HG03066 (cell line): ENCODE results near the gene FSHR.

Experiments
- ATAC-seq: cut with Tn5 transposase; IDR thresholded peaks from one replicate; pipeline ENCODE4 v1.9.1; 2021; ENCODE audit warnings: low read depth; ENCODE audit not compliant: unreplicated experiment

The FSHR gene

GRCh38 chr2:48971801-48972200 is 182.5 kb downstream of the FSHR start:
- ATAC-seq = no peak

- ATAC-seq = no peak
These were observed 186.3 kb downstream of the FSHR start for GRCh38 chr2:48968011-48968410.

- no peak for ATAC-seq
These were observed 189.1 kb downstream of the FSHR start for GRCh38 chr2:48965204-48965603.

GRCh38 chr2:48961009-48961408 is 193.3 kb downstream of the FSHR start:
- no peak for ATAC-seq

GRCh38 chr2:48954935-48955334 is 199.4 kb downstream of the FSHR start:
- no peak for ATAC-seq

GRCh38 chr2:48954311-48954710 is 200.0 kb downstream of the FSHR start:
- no peak for ATAC-seq

GRCh38 chr2:48952614-48953013 is 201.7 kb downstream of the FSHR start:
- no peak for ATAC-seq

GRCh38 chr2:48952143-48952542 is 202.2 kb downstream of the FSHR start:
- ATAC-seq = no peak

GRCh38 chr2:48948400-48949125 is 205.8 kb downstream of the FSHR start:
- no peak for ATAC-seq

- peak; percentile 89 for ATAC-seq
These were observed 207.8 kb downstream of the FSHR start for GRCh38 chr2:48946449-48947048.

GRCh38 chr2:48944956-48945355 is 209.4 kb downstream of the FSHR start:
- ATAC-seq = no peak

- no peak for ATAC-seq
These were observed 210.9 kb downstream of the FSHR start for GRCh38 chr2:48943436-48943835.

- ATAC-seq = no peak
These were observed 212.4 kb downstream of the FSHR start for GRCh38 chr2:48941908-48942307.

- ATAC-seq = no peak
These were observed 212.9 kb downstream of the FSHR start for GRCh38 chr2:48941456-48941855.

- no peak for ATAC-seq
These were observed 213.7 kb downstream of the FSHR start for GRCh38 chr2:48940606-48941005.

- ATAC-seq = no peak
These were observed 215.1 kb downstream of the FSHR start for GRCh38 chr2:48939232-48939631.

GRCh38 chr2:48938231-48938630 is 216.1 kb downstream of the FSHR start:
- ATAC-seq = no peak

- ATAC-seq = no peak
These were observed 219.5 kb downstream of the FSHR start for GRCh38 chr2:48934807-48935206.

GRCh38 chr2:48933828-48934497 is 220.4 kb downstream of the FSHR start:
- ATAC-seq = no peak

GRCh38 chr2:48932667-48933066 is 221.6 kb downstream of the FSHR start:
- no peak for ATAC-seq

- ATAC-seq = no peak
These were observed 224.6 kb downstream of the FSHR start for GRCh38 chr2:48929571-48930301.
